Measurements from ENCODE around the gene TAGLN3.

Gene TAGLN3

DNA sequence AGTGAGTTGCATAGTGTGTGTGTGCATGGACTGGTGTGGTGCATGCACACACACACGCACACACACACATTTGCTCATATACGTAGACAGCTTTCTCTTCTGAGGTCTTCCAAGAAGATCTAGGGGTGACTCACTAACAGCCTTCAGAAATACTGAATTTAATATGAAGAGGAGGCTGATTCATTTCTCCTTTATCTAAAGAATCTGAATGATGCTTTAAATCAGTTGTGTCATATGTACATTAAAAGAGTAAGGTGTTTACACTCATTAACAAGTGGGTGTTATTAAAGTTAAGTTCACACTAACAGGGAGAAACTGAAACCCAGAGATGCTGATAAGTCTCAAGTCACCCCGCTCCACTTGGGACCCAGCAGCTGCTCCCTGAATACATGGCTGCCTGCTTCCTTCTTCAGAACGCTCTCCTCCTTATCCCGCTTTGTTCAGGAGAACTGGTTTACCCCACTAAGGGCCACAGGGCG, 57.8 kb downstream of the TAGLN3 start:
- DNase-seq: peak; percentile 25

DNA sequence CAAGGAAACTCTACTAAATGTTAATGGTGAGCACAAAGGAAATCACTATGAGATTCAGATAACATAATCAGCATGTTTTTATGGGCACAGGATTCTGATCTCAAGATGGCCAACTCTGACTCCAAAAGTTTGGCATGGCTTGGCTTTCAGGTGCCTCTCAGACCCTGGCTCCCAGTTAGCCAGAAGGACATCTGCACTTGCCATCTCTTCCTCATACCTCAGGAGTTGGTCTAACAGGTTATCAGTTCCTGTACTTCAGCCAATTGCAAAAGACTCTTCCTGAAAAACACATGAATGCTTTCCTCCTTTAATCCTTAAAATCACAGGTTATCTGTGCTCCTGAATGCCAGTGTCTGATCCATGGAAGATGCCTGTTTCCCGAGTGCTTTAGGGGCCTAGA, 60.8 kb downstream of the TAGLN3 start:
- no peak for DNase-seq

DNA sequence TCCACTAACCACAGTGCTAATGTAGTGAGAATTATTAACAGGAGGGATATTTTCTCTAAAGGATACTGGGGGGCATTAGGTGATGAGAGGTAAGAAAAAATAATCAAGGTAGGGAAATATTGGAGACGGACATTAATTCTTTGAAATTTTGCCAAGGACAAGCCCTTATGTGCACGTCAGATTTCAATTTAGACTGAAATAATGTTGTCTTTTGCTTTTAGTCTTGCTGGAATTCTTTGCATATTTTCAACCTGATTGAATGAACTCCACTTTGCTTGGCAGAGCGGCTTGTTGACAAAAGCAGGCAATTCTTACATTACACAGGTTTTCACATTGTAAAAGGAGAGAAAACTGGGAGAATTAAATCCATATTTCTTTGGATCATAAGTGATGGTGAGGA, 62.4 kb downstream of the TAGLN3 start:
- no peak for DNase-seq

Measured in amniotic stem cell (primary cell).